GM13977 (cell line): ENCODE results near the gene MICB.
A peak's percentile ranks its signal among the peaks of the same experiment; 100 is the strongest.
"Not testable (repeated sequence)": the region's sequence is repeated elsewhere in the genome, so short reads cannot be mapped to it uniquely, and the experiment has no call there.

ENCODE experiments used
- DNase-seq: peaks from one replicate; pipeline ENCODE4 v3.0.0; 2012; ENCODE audit warnings: low spot score
- CTCF ChIP-seq: IDR thresholded peaks from 2 replicates; pipeline ENCODE4 v1.5.1; 2012; ENCODE audit warnings: mild to moderate bottlenecking, control low read depth; ENCODE audit not compliant: insufficient read depth; ENCODE audit errors: extremely low read depth, missing control alignments
- in situ Hi-C: fragments of 300-500 bp; cut with MboI; formaldehyde crosslinking; loops from one replicate; pipeline ENCODE4 v1.12.0; 2022; ENCODE audit warnings: low sequenced_read_pairs, low pct_unique_long_range_greater_than_20kb, mixed read lengths, inconsistent platforms; ENCODE audit not compliant: unreplicated experiment

MICB gene

GRCh38 chr6:31497531-31498476 is at the start of gene MICB:
MICB (plus strand) TSS chr6:31498145; CDS start chr6:31498194, 49 bp downstream.
- peak; percentile 91 for DNase-seq
- in situ Hi-C loops: no loop called here
- TF ChIP-seq CTCF: no peak

GRCh38 chr6:31450751-31451150 is 47.2 kb upstream of the MICB start:
- DNase-seq: no peak
- TF ChIP-seq CTCF: no peak
- in situ Hi-C loops: no loop called here

- DNase-seq: no peak
- TF ChIP-seq CTCF: no peak
- in situ Hi-C loops: no loop called here
Observed at GRCh38 chr6:31452859-31453258, 45.1 kb upstream of the MICB start.

GRCh38 chr6:31453259-31453658 is 44.7 kb upstream of the MICB start:
- in situ Hi-C loops: no loop called here
- DNase-seq: no peak
- TF ChIP-seq CTCF: no peak

- in situ Hi-C loops, DNase-seq: not testable (repeated sequence)
Observed at GRCh38 chr6:31459864-31460263, 38.1 kb upstream of the MICB start.

GRCh38 chr6:31460361-31461025 is 37.5 kb upstream of the MICB start:
- DNase-seq: no peak
- in situ Hi-C loops: no loop called here
- no peak for TF ChIP-seq CTCF
